ENCODE results near the gene GIGYF2. TPM values are rescaled to one million over a fixed set of nuclear protein-coding genes. Genes with fewer than 3 reads are reported as not detected.
A peak's percentile ranks its signal among the peaks of the same experiment; 100 is the strongest.
"Not testable (repeated sequence)": the region's sequence is repeated elsewhere in the genome, so short reads cannot be mapped to it uniquely, and the experiment has no call there.

The GIGYF2 gene
- polyA plus RNA-seq, 2 donors, result 10.9 to 11.0 TPM

- H3K27ac ChIP-seq (ENCODE audit: low read depth in 2 of 2, low read length in 1 of 2); H3K9me3 ChIP-seq (ENCODE audit: control insufficient read depth in 2 of 2, insufficient read depth in 1 of 2, low read depth in 1 of 2, low read length in 1 of 2); H3K36me3 ChIP-seq (ENCODE audit: control insufficient read depth in 2 of 2, insufficient read depth in 2 of 2, low read length in 1 of 2); H3K4me3 ChIP-seq (ENCODE audit: low read depth in 1 of 2, low read length in 2 of 2); H3K4me1 ChIP-seq (ENCODE audit: control insufficient read depth in 2 of 2, insufficient read depth in 2 of 2, low read length in 1 of 2); H3K27me3 ChIP-seq (ENCODE audit: control insufficient read depth in 1 of 2, insufficient read depth in 2 of 2, low read length in 2 of 2): not testable (repeated sequence)
- 92 to 93% methylated on average over 6 of the region's 6 CpGs for WGBS, 2 donors
These were observed 11.7 kb upstream of the GIGYF2 start for GRCh38 chr2:232685391-232685790.

GRCh38 chr2:232687382-232688160, 9.6 kb upstream of the GIGYF2 start:
- H3K27me3 ChIP-seq (ENCODE audit: control insufficient read depth in 1 of 2, insufficient read depth in 2 of 2, low read length in 2 of 2), result no peaks in the 10 kb centered on the region
- H3K4me3 ChIP-seq (ENCODE audit: low read depth in 1 of 2, low read length in 2 of 2), result no peak overlapping the region
- no peak overlapping the region for H3K27ac ChIP-seq (ENCODE audit: low read depth in 2 of 2, low read length in 1 of 2)
- H3K36me3 ChIP-seq (ENCODE audit: control insufficient read depth in 2 of 2, insufficient read depth in 2 of 2, low read length in 1 of 2), result no peaks in the 10 kb centered on the region
- 78 to 84% methylated on average over 11 of the region's 11 CpGs for WGBS, 2 donors
- no peaks in the 10 kb centered on the region for H3K9me3 ChIP-seq (ENCODE audit: control insufficient read depth in 2 of 2, insufficient read depth in 1 of 2, low read depth in 1 of 2, low read length in 1 of 2)
- peaks cover 0 to 3% of the 10 kb centered on the region in 2 donors for H3K4me1 ChIP-seq (ENCODE audit: control insufficient read depth in 2 of 2, insufficient read depth in 2 of 2, low read length in 1 of 2)

GRCh38 chr2:232688201-232688600, 8.9 kb upstream of the GIGYF2 start:
- 92 to 96% methylated on average over 7 of the region's 7 CpGs for WGBS, 2 donors
- Histone ChIP-seq H3K36me3 (ENCODE audit: control insufficient read depth in 2 of 2, insufficient read depth in 2 of 2, low read length in 1 of 2) (no peaks in the 10 kb centered on the region), H3K27me3 (ENCODE audit: control insufficient read depth in 1 of 2, insufficient read depth in 2 of 2, low read length in 2 of 2) (no peaks in the 10 kb centered on the region), H3K4me3 (ENCODE audit: low read depth in 1 of 2, low read length in 2 of 2) (no peak overlapping the region), H3K9me3 (ENCODE audit: control insufficient read depth in 2 of 2, insufficient read depth in 1 of 2, low read depth in 1 of 2, low read length in 1 of 2) (no peaks in the 10 kb centered on the region), H3K4me1 (ENCODE audit: control insufficient read depth in 2 of 2, insufficient read depth in 2 of 2, low read length in 1 of 2) (peaks cover 0 to 3% of the 10 kb centered on the region in 2 donors), H3K27ac (ENCODE audit: low read depth in 2 of 2, low read length in 1 of 2) (no peak overlapping the region)

GRCh38 chr2:232689152-232689910, 7.8 kb upstream of the GIGYF2 start:
- H3K4me3 ChIP-seq (ENCODE audit: low read depth in 1 of 2, low read length in 2 of 2), result no peak overlapping the region
- peaks cover 0 to 3% of the 10 kb centered on the region in 2 donors for H3K4me1 ChIP-seq (ENCODE audit: control insufficient read depth in 2 of 2, insufficient read depth in 2 of 2, low read length in 1 of 2)
- no peaks in the 10 kb centered on the region for H3K9me3 ChIP-seq (ENCODE audit: control insufficient read depth in 2 of 2, insufficient read depth in 1 of 2, low read depth in 1 of 2, low read length in 1 of 2)
- no peak overlapping the region for H3K27ac ChIP-seq (ENCODE audit: low read depth in 2 of 2, low read length in 1 of 2)
- H3K27me3 ChIP-seq (ENCODE audit: control insufficient read depth in 1 of 2, insufficient read depth in 2 of 2, low read length in 2 of 2), result no peaks in the 10 kb centered on the region
- H3K36me3 ChIP-seq (ENCODE audit: control insufficient read depth in 2 of 2, insufficient read depth in 2 of 2, low read length in 1 of 2), result no peaks in the 10 kb centered on the region
- WGBS, 2 donors, result 42 to 61% methylated on average over 3 of the region's 3 CpGs

- not testable (repeated sequence) for H3K27me3 ChIP-seq (ENCODE audit: control insufficient read depth in 1 of 2, insufficient read depth in 2 of 2, low read length in 2 of 2); H3K27ac ChIP-seq (ENCODE audit: low read depth in 2 of 2, low read length in 1 of 2); H3K9me3 ChIP-seq (ENCODE audit: control insufficient read depth in 2 of 2, insufficient read depth in 1 of 2, low read depth in 1 of 2, low read length in 1 of 2); H3K4me3 ChIP-seq (ENCODE audit: low read depth in 1 of 2, low read length in 2 of 2); H3K36me3 ChIP-seq (ENCODE audit: control insufficient read depth in 2 of 2, insufficient read depth in 2 of 2, low read length in 1 of 2); H3K4me1 ChIP-seq (ENCODE audit: control insufficient read depth in 2 of 2, insufficient read depth in 2 of 2, low read length in 1 of 2)
- 94 to 96% methylated on average over 13 of the region's 13 CpGs for WGBS, 2 donors
These were observed 6.0 kb upstream of the GIGYF2 start for GRCh38 chr2:232691117-232691516.

GRCh38 chr2:232693344-232693743, 3.8 kb upstream of the GIGYF2 start:
- Histone ChIP-seq H3K27me3 (ENCODE audit: control insufficient read depth in 1 of 2, insufficient read depth in 2 of 2, low read length in 2 of 2) (no peaks in the 10 kb centered on the region), H3K27ac (ENCODE audit: low read depth in 2 of 2, low read length in 1 of 2) (no peak overlapping the region), H3K4me3 (ENCODE audit: low read depth in 1 of 2, low read length in 2 of 2) (no peak overlapping the region), H3K36me3 (ENCODE audit: control insufficient read depth in 2 of 2, insufficient read depth in 2 of 2, low read length in 1 of 2) (no peaks in the 10 kb centered on the region), H3K9me3 (ENCODE audit: control insufficient read depth in 2 of 2, insufficient read depth in 1 of 2, low read depth in 1 of 2, low read length in 1 of 2) (no peaks in the 10 kb centered on the region), H3K4me1 (ENCODE audit: control insufficient read depth in 2 of 2, insufficient read depth in 2 of 2, low read length in 1 of 2) (peaks cover 0 to 5% of the 10 kb centered on the region in 2 donors)
- WGBS, 2 donors, result 87 to 88% methylated on average over 4 of the region's 4 CpGs

GRCh38 chr2:232696609-232697058, 497 bp upstream of the GIGYF2 start:
- WGBS, 2 donors, result 39 to 41% methylated on average over 10 of the region's 10 CpGs
- peak overlapping the region; percentile 36 to 96 for H3K4me3 ChIP-seq (ENCODE audit: low read depth in 1 of 2, low read length in 2 of 2)

GRCh38 chr2:232697807-232698110, 628 bp downstream of the GIGYF2 start:
- Histone ChIP-seq H3K36me3 (ENCODE audit: control insufficient read depth in 2 of 2, insufficient read depth in 2 of 2, low read length in 1 of 2) (no peaks in the 10 kb centered on the region), H3K27me3 (ENCODE audit: control insufficient read depth in 1 of 2, insufficient read depth in 2 of 2, low read length in 2 of 2) (no peaks in the 10 kb centered on the region), H3K9me3 (ENCODE audit: control insufficient read depth in 2 of 2, insufficient read depth in 1 of 2, low read depth in 1 of 2, low read length in 1 of 2) (no peaks in the 10 kb centered on the region), H3K4me1 (ENCODE audit: control insufficient read depth in 2 of 2, insufficient read depth in 2 of 2, low read length in 1 of 2) (peaks cover 0 to 2% of the 10 kb centered on the region in 2 donors), H3K27ac (ENCODE audit: low read depth in 2 of 2, low read length in 1 of 2) (peak overlapping the region; percentile 93 to 94), H3K4me3 (ENCODE audit: low read depth in 1 of 2, low read length in 2 of 2) (peak overlapping the region; percentile 96 to 99)
- 0 to 1% methylated on average over 9 to 11 of the region's 11 CpGs for WGBS, 2 donors

More at GRCh38 chr2:232696609-232697058, 497 bp upstream of the GIGYF2 start:
- Histone ChIP-seq H3K9me3 (ENCODE audit: control insufficient read depth in 2 of 2, insufficient read depth in 1 of 2, low read depth in 1 of 2, low read length in 1 of 2) (no peaks in the 10 kb centered on the region), H3K27me3 (ENCODE audit: control insufficient read depth in 1 of 2, insufficient read depth in 2 of 2, low read length in 2 of 2) (no peaks in the 10 kb centered on the region), H3K36me3 (ENCODE audit: control insufficient read depth in 2 of 2, insufficient read depth in 2 of 2, low read length in 1 of 2) (no peaks in the 10 kb centered on the region), H3K4me1 (ENCODE audit: control insufficient read depth in 2 of 2, insufficient read depth in 2 of 2, low read length in 1 of 2) (peaks cover 0 to 2% of the 10 kb centered on the region in 2 donors), H3K27ac (ENCODE audit: low read depth in 2 of 2, low read length in 1 of 2) (peak overlapping the region; percentile 36 to 79)

GRCh38 chr2:232698556-232699091, 1.5 kb downstream of the GIGYF2 start:
- H3K4me1 ChIP-seq (ENCODE audit: control insufficient read depth in 2 of 2, insufficient read depth in 2 of 2, low read length in 1 of 2), result peaks cover 0 to 2% of the 10 kb centered on the region in 2 donors
- no peaks in the 10 kb centered on the region for H3K27me3 ChIP-seq (ENCODE audit: control insufficient read depth in 1 of 2, insufficient read depth in 2 of 2, low read length in 2 of 2)
- H3K36me3 ChIP-seq (ENCODE audit: control insufficient read depth in 2 of 2, insufficient read depth in 2 of 2, low read length in 1 of 2), result peaks cover 0 to under 1% of the 10 kb centered on the region in 2 donors
- WGBS, 2 donors, result 42 to 43% methylated on average over 4 of the region's 4 CpGs
- no peak overlapping the region for H3K27ac ChIP-seq (ENCODE audit: low read depth in 2 of 2, low read length in 1 of 2)
- H3K4me3 ChIP-seq (ENCODE audit: low read depth in 1 of 2, low read length in 2 of 2), result peak overlapping the region in 1 of 2 donors; percentile 96
- no peaks in the 10 kb centered on the region for H3K9me3 ChIP-seq (ENCODE audit: control insufficient read depth in 2 of 2, insufficient read depth in 1 of 2, low read depth in 1 of 2, low read length in 1 of 2)

Data from esophagus (tissue), 2 donors.